Stimulated activated CD4-positive, alpha-beta T cell treated with anti-CD3 and anti-CD28 coated beads, Interleukin-15, amount 100 ng/mL, for 48 hours (primary cell): ENCODE data around the gene MAP3K5.

Experiments used
- DNase-seq, 2 donors: peaks; one replicate each; pipeline ENCODE4 v3.0.0-alpha.2; 2020; ENCODE audit warnings: low read depth in 2 of 2

Gene MAP3K5

GRCh38 chr6:136683209-136683941 is 108.9 kb downstream of the MAP3K5 start:
- DNase-seq, result no peak

GRCh38 chr6:136682292-136682691 is 110.0 kb downstream of the MAP3K5 start:
- no peak for DNase-seq

GRCh38 chr6:136677822-136678221 is 114.5 kb downstream of the MAP3K5 start:
- no peak for DNase-seq

GRCh38 chr6:136677344-136677743 is 114.9 kb downstream of the MAP3K5 start:
- DNase-seq, result no peak

- DNase-seq, result no peak
Measured at GRCh38 chr6:136676075-136676474, 116.2 kb downstream of the MAP3K5 start.

GRCh38 chr6:136673571-136673970 is 118.7 kb downstream of the MAP3K5 start:
- no peak for DNase-seq

GRCh38 chr6:136672144-136672543 is 120.1 kb downstream of the MAP3K5 start:
- DNase-seq, result no peak

- DNase-seq, result no peak
Measured at GRCh38 chr6:136669299-136669699, 123.0 kb downstream of the MAP3K5 start.

GRCh38 chr6:136668571-136668970 is 123.7 kb downstream of the MAP3K5 start:
- no peak for DNase-seq

- DNase-seq, result no peak
Measured at GRCh38 chr6:136666041-136666440, 126.2 kb downstream of the MAP3K5 start.

GRCh38 chr6:136662347-136663237 is 129.7 kb downstream of the MAP3K5 start:
- no peak for DNase-seq

GRCh38 chr6:136660727-136661126 is 131.6 kb downstream of the MAP3K5 start:
- DNase-seq, result no peak

- DNase-seq, result no peak
Measured at GRCh38 chr6:136659991-136660499, 132.2 kb downstream of the MAP3K5 start.

- DNase-seq, result no peak
Measured at GRCh38 chr6:136658711-136659110, 133.6 kb downstream of the MAP3K5 start.

GRCh38 chr6:136657666-136658065 is 134.6 kb downstream of the MAP3K5 start:
- no peak for DNase-seq

- no peak for DNase-seq
Measured at GRCh38 chr6:136656121-136656520, 136.2 kb downstream of the MAP3K5 start.

- DNase-seq, result no peak
Measured at GRCh38 chr6:136655239-136656014, 136.8 kb downstream of the MAP3K5 start.

- no peak for DNase-seq
Measured at GRCh38 chr6:136654086-136654485, 138.2 kb downstream of the MAP3K5 start.

GRCh38 chr6:136652656-136653055 is 139.6 kb downstream of the MAP3K5 start:
- no peak for DNase-seq

GRCh38 chr6:136651982-136652381 is 140.3 kb downstream of the MAP3K5 start:
- DNase-seq, result no peak

- peak; percentile 13 to 23 for DNase-seq
Measured at GRCh38 chr6:136647363-136647852, 144.9 kb downstream of the MAP3K5 start.

- no peak for DNase-seq
Measured at GRCh38 chr6:136646377-136646776, 145.9 kb downstream of the MAP3K5 start.
